HG03571 (cell line): ENCODE results near the gene COP1.
"Not testable (repeated sequence)": the region's sequence is repeated elsewhere in the genome, so short reads cannot be mapped to it uniquely, and the experiment has no call there.

Experiments
- ATAC-seq: cut with Tn5 transposase; IDR thresholded peaks from one replicate; pipeline ENCODE4 v1.9.1; 2021; ENCODE audit not compliant: unreplicated experiment

Gene COP1

DNA sequence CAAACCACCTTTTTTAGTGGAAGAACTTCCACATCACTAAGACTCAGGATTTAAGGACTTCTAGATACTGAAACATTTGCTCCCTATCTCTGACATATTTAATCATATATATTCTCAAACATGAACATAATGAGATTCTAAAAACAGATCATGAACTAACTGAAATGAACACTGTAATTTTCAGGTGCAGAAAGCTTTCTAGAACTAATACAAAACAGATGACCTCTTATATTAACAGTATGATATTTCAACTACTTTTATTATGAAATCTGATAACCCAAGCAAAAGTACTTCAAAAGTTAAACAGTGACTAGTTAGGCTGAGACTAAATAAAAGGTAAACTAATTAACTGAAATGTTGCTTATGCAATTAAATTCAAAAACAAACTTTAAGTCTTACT lies 157.5 kb downstream of the COP1 start:
- no peak for ATAC-seq

DNA sequence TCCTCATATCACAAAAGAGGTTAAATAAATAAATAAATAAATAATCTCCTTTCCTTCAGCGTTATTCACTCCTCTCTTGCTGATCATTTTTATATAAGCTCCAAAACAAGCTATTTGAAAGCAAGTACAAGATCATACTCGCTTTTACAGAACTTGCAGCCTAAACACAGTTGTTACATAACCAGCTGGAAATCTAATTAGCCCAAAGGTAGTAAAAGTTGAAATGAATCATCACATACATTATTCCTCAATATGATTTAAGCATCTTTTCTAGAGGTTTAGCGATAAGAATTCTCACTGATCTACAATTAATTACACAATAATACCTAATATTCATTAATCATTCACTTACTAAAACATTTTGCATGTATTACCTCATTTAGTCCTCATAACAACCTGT lies 160.2 kb downstream of the COP1 start:
- no peak for ATAC-seq

DNA sequence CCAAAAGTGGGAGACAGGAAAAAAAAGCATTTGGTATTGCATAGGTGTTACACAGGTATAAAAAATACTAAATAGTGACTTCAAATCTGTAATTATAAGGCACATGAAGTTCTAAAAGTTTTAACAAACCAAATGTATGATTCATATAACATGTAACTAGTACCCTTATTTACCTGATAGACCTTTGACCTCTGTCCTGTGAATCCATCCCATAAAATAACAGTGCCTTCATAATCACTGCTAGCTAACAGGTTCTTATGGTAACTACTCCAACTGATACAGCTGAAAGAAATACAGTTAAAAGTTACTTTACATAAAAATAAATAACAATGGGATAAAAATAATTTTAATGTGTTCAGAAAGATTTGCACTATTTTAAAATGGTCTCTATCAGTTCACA lies 163.5 kb downstream of the COP1 start:
- no peak for ATAC-seq

DNA sequence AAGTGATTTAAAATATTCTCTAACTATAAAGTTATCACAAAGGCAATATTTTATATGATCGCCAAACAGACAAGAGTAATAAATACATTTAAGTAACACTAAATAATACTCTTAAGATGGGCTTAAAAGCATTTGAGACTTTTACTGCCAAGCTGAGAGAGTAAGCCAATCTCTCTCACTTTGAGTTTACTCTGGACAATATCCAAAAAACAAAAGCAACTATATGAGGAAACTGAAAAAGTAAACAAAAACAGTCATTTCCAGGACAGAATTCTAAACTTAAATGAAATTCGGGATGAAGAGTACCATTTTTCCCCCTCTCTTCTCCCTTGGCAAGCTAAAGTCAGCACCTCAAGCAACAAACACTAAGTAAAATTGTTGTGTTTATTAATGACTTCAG lies 173.2 kb downstream of the COP1 start:
- ATAC-seq = no peak

DNA sequence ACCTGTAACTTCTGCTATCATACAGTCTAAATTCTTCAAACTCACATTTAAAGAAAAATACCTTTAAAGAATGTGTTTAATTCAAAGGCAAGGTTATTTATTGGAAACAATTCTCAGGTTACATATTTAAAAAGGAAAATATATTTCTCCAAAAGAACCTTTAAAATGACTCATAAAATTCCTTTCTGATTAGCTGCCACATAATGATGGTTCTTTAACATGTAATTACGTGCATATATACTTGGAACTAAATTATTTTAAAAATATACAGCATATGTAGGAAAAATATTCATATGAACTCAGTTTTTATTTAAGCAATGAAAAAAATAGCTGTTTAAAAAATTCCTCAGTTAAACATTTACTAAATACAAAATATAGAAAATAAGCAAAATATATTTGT lies 173.6 kb downstream of the COP1 start:
- no peak for ATAC-seq

DNA sequence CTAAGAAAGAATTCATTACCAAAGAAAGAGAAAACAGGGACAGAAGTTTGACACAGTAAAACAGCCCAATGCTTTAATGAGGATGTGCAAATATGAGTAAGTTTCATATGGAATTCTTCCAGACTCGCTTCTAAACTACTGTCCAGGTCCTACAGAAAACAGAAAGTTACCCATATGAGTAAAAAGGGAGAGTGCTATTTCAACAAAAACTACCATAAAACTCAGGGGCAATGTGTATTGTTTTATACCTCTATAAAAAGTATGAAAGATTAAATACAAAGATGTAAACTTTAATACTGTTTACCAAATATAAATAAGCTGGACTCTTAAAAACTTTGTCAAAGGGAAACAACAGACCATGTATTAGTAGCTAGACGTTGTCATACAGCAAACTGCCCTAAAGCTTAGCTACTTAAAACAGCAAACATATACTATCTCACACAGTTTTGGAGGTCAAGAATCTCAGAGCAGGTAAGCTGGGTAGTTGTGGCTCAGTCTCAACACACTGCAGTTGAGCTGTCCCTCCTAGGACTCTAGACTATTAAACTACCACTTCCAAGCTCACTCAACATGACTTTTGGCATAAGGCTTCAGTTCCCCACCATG lies 174.9 kb downstream of the COP1 start:
- ATAC-seq = no peak

DNA sequence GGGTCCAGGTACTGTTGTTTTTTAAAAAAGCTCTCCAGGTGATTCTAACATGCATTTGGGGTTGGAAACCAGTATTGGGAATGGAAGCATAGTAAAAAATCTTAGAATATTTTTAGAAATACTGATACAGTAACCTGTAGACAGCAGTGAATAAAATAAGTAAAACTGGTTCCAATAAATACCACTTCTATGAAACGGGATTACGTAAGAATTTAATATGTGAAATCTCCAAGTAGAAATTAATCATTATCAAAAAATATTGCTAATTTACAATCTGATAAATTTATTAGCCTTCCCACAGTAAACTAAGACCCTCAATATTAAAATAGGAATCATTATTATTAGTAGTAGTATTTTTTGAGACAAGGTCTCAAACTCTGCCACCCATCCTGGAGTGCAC lies 177.5 kb downstream of the COP1 start:
- ATAC-seq = no peak

DNA sequence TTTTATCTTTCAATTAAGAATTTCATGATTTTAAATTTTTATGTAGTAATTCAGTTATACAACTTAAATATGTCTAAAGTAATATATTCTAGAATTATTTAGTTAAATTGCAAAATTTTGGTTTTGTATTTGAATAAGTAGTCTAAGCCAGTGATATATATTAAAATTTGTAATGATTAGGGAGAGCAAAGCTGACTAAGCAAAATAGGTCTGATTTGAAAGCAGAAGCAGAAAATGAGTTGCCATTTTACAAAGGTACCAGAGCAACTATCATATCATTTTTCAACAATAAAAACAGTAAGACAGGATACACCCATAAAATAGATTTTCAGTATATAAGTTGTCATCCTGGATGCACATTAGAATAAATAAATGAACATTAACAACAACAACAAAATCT lies 177.9 kb downstream of the COP1 start:
- ATAC-seq = no peak

DNA sequence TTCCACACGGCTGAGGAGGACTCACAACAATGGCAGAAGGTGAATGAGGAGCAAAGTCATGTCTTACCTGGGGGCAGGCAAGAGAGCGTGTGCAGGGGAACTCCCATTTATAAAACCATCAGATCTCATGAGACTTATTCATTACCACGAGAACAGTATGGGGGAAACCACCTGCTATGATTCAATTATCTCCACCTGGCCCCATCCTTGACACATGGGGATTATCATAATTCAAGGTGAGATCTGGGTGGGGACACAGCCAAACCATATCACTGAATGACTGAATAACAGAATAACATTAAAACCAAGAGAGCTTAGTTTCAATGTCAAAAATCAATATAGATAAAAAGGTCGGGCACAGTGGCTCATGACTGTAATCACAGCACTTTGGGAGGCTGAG lies 179.2 kb downstream of the COP1 start:
- not testable (repeated sequence) for ATAC-seq

DNA sequence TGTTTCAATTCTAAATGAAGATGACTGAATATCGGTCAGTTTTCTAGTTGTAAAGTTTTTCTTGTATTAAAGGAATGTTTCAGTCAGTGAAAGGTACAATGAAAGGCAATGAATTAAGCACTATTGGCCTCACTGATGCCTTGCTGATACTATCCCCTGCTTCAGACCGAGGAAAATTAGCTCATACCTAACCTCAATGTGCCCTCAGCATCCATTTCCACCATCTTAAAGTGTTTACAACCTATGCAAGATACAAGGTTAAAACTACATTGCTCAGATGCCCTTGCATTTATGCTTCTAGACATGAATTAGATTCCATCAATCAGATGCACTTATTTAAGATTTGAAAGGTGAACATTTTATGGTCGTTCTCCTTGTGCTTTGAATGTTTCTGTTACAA lies 184.5 kb downstream of the COP1 start:
- no peak for ATAC-seq

DNA sequence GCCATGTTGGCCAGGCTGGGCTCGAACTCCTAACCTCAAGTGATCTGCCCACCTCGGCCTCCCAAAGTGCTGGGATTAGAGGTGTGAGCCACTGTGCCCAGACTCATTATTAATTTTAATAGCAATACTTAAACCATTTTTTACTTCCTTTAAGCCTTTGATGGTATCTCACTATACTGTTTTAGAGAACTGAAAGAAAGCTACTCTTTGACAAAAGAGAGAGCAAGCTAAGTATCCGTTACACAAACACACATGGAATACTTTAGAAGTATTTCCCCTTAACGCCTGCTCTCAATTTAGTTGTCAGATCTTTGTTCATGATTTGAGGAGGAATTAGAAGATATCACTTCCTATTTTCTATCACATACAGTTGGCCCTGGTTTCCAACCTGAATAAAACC lies 189.4 kb downstream of the COP1 start:
- no peak for ATAC-seq

DNA sequence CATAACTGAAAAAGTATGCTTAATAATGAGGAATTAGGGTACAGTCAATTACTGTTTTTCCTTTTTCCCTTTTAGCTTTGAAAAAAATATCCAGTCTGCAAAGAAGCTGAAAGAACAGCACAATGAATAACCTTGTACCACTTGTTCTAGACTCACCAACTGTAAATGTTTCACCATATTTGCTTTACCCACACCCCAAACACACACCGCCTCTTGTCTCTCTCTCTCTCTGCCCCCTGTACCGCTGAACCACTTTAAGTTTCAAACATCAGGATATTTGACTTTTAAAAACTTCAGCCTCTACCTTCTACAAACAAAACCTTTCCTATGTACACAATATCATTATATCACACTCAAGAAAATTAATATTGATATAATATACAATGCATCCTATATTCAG lies 197.1 kb downstream of the COP1 start:
- ATAC-seq = no peak

DNA sequence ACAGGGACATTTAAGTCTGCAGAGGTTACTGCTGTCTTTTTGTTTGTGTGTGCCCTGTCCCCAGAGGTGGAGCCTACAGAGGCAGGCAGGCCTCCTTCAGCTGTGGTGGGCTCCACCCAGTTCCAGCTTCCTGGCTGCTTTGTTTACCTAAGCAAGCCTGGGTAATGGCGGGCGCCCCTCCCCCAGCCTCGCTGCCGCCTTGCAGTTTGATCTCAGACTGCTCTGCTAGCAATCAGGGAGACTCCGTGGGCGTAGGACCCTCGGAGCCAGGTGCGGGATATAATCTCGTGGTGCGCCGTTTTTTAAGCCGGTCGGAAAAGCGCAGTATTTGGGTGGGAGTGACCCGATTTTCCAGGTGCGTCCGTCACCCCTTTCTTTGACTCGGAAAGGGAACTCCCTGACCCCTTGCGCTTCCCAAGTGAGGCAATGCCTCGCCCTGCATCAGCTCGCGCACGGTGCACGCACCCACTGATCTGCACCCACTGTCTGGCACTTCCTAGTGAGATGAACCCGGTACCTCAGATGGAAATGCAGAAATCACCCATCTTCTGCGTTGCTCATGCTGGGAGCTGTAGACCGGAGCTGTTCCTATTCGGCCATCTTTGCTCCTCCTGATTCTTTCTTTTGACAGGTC lies 199.2 kb downstream of the COP1 start:
- not testable (repeated sequence) for ATAC-seq

DNA sequence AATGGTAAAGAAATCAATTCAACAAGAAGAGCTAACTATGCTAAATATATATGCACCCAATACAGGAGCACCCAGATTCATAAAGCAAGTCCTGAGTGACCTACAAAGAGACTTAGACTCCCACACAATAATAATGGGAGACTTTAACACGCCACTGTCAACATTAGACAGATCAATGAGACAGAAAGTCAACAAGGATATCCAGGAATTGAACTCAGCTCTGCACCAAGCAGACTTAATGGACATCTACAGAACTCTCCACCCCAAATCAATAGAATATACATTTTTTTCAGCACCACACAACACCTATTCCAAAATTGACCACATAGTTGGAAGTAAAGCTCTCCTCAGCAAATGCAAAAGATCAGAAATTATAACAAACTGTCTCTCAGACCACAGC lies 212.4 kb downstream of the COP1 start:
- ATAC-seq = not testable (repeated sequence)

DNA sequence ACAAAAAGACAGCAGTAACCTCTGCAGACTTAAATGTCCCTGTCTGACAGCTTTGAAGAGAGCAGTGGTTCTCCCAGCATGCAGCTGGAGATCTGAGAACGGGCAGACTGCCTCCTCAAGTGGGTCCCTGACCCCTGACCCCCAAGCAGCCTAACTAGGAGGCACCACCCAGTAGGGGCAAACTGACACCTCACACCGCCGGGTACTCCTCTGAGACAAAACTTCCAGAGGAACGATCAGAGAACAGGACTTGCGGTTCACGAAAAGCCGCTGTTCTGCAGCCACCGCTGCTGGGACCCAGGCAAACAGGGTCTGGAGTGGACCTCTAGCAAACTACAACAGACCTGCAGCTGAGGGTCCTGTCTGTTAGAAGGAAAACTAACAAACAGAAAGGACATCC lies 214.3 kb downstream of the COP1 start:
- not testable (repeated sequence) for ATAC-seq

DNA sequence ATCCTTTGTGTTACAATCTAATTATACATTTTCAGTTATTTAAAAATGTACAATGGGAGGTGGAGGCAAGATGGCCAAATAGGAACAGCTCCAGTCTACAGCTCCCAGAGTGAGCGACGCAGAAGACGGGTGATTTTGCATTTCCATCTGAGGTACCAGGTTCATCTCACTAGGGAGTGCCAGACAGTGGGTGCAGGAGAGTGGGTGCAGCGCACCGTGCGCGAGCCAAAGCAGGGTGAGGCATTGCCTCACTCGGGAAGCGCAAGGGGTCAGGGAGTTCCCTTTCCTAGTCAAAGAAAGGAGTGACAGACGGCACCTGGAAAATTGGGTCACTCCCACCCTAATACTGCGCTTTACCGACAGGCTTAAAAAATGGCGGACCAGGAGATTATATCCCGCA lies 214.9 kb downstream of the COP1 start:
- not testable (repeated sequence) for ATAC-seq

DNA sequence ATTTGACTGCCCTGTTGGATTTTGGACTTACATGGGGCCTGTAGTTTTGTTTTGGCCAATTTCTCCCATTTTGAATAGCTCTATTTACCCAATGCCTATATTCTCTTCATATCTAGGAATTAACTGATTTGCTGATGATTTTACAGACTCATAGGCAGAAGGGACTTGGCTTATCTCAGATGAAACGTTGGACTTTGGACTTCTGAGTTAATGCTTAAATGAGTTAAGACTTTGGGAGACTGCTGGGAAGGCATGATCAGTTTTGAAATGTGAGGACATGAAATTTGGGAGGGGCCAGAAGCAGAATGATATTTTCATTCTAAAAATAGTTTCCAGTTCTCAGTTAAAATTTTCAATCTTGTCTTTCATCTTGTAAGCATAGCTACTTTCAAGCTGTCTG lies 222.3 kb downstream of the COP1 start:
- no peak for ATAC-seq

DNA sequence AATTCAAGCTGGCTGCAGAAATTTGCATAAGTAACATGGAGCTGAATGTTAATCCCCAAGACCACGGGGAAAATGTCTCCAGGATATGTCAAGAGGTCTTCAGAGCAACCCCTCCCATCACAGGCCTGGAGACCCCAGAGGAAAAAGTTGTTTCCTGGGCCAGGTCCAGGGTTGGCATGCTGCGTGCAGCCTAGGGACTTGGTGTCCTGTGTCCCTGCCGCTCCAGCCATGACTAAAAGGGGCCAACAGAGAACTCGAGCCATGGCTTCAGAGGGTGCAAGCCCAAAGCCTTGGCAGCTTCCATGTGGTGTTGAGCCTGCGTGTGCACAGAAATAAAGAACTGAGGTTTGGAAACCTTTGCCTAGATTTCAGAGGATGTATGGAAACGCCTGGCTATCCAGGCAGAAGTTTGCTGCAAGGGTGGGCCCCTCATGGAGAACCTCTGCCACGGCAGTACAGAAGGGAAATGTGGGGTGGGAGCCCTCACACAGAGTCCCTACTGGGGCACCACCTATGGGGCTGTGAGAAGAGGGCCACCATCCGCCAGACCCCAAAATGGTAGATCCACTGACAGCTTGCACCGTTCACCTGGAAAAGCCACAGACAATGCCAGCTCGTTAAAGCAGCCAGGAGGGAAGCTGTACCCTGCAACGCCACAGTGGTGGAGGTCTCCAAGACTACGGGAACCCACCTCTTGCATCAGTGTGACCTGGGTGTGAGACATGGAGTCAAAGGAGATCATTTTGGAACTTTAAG lies 222.9 kb downstream of the COP1 start:
- no peak for ATAC-seq

DNA sequence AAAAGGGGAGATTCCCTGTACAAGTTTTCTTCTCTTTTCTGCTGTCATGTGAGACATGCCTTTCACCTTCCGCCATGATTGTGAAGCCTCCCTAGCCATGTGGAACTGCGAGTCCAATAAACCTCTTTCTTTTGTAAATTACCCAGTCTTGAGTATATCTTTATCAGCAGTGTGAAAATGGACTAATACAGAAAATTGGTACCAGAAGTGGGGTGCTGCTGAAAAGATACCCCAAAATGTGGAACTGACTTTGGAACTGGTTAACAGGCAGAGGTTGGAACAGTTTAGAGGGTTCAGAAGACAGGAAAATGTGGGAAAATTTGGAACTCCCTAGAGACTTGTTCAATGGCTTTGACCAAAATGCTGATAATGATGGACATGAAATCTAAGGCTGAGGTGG lies 223.7 kb downstream of the COP1 start:
- not testable (repeated sequence) for ATAC-seq

DNA sequence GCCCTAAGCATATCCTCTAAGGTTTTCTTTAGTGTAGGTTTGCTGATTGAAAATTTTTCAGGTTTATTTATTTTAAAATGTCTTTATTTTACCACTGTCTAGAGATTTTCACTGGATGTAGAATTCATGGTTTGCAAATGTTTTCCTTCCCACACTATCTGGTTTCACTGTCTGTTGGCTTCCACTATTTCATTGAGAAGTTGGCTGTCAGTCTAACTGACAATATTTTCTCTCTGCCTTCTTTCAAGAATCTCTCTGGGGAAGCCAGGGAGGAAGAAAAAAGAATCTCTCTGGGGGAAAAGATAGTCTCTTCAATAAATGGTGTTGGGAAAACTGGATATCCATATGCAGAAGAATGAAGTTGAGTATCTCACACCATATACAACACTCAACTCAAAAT lies 226.0 kb downstream of the COP1 start:
- ATAC-seq = no peak

DNA sequence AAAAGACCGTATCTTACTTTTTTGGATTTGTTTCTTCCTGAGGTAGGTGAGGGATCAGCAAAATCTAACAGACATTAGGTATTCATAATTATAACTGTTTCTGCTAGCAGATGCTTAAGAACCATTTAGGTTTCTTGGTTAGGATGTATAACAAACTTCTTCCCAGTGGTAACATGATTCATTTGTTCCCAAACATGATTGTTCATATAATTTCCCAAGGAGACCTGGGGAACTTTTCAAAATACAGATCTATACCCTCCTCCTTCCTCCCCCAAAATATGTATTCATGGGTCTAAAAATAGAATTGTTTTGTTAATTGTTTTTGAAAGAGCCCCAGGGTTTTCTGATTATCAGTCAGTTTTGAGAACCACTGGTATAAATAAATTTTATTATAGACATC lies 228.2 kb downstream of the COP1 start:
- no peak for ATAC-seq

DNA sequence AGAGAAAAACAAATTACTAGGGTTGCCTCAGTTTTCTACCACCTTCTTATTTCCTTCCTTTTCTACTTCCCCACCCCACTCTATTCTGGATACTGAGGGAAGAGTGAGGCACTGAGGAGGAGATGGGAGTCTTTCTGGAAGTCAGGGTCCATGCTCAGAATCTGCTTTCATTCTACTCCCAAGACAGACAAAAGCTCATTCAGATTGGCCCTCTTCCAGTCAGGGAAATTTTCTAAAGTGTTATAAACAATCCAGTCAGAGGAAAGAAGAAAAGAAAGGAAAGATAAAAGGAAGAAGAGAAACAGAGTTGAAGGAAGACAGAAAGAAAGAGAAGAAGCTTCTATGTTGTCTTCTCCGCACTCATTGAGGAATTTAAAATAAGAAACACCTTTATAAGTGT lies 228.6 kb downstream of the COP1 start:
- ATAC-seq = no peak
